ENCODE measurements around the gene SLC25A21.

Gene SLC25A21

DNA sequence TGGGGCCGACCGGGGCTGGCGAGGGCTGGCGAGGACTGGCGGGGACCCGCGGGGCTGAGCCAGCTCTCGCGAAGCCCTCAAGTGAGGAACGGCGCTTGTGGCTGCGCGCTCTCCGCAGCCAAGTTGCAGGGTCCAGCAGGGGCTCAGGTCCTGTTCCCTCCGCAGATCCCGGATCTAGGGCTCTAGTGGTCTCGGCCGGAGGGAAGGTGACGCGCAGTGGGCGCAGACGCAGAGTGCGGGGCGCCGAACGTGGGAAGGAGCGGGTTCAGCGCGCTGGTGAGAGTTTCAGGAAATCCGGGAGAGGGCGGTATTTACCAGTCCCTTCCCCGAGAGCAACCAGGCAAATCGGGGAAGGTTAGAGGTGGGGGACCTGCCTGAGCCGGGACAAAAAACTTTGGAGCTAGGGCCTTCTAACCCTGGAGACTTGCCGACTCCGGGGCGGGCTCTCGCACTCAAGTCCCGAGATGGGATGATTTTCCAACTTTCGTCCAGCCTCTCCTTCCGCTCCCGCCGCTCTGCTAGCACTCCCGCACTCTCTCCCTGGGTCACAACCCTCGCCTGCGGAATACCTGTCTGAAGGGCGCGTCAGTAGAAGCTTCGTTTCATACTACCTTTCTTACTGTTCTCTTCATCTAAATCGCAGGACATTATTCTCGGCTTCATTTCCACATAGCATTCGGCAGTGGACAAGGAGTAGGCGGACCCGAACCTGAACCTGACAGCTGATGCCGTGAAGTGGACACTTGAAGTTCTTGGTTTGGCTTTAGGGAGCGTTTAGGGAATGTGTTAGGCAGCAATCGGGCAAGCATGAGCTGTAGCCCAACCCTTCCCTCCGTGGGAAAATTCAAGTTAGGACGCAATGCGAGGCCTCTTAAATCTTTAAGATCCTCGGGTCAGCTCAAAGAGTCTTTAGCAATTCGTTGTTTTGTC, 524.3 kb downstream of the SLC25A21 start:
- peaks cover 0 to 5% (median 0%) of the 10 kb centered on the region in 5 experiments for H3K9me3 ChIP-seq (ENCODE audit: control extremely low read depth in 1 of 5, control insufficient read depth in 4 of 5, insufficient read depth in 2 of 5, low read depth in 1 of 5, low read length in 4 of 5)
- POLR2A ChIA-PET, result interaction anchor here (0.6 kb wide), 1 partner anchor 51 kb away, joined by 4 read pairs; no protein-coding TSS in a partner anchor
- peaks cover 0 to 18% (median 10%) of the 10 kb centered on the region in 4 experiments for H3K4me1 ChIP-seq (ENCODE audit: control extremely low read depth in 1 of 4, control insufficient read depth in 4 of 4, insufficient read depth in 4 of 4, low read length in 3 of 4)
- H3K27me3 ChIP-seq (replicated peaks in 2 of 5; ENCODE audit: control insufficient read depth in 4 of 5, insufficient read depth in 5 of 5, low read length in 4 of 5), result peaks cover 28 to 98% (median 77%) of the 10 kb centered on the region in 5 experiments
- H3K36me3 ChIP-seq (ENCODE audit: control insufficient read depth in 4 of 4, insufficient read depth in 4 of 4, low read length in 3 of 4), result no peaks in the 10 kb centered on the region
- 3% methylated on average over 48 of the region's 62 CpGs for WGBS (ENCODE audit: insufficient coverage)
- DNase-seq, result peak in 1 of 3 donors; percentile 33
- H3K27ac ChIP-seq (ENCODE audit: insufficient read depth in 1 of 2, low read depth in 1 of 2, low read length in 2 of 2, poor library complexity in 1 of 2, severe bottlenecking in 2 of 2), result no peak overlapping the region
- CTCF ChIA-PET, result interaction anchor here (1.0 to 1.6 kb wide), 4 partner anchors 8 to 502 kb away, joined by 3 to 4 read pairs (median 3); no protein-coding TSS in a partner anchor
- H3K4me3 ChIP-seq (ENCODE audit: control insufficient read depth in 1 of 7, extremely low read depth in 1 of 7, insufficient read depth in 4 of 7, low read depth in 2 of 7, low read length in 6 of 7), result peak overlapping the region in 4 of 7 experiments; percentile 21 to 58 (median 54)

- Histone ChIP-seq H3K27me3 (replicated peaks in 2 of 5; ENCODE audit: control insufficient read depth in 4 of 5, insufficient read depth in 5 of 5, low read length in 4 of 5) (peaks cover 24 to 94% (median 75%) of the 10 kb centered on the region in 5 experiments), H3K36me3 (ENCODE audit: control insufficient read depth in 4 of 4, insufficient read depth in 4 of 4, low read length in 3 of 4) (no peaks in the 10 kb centered on the region), H3K27ac (ENCODE audit: insufficient read depth in 1 of 2, low read depth in 1 of 2, low read length in 2 of 2, poor library complexity in 1 of 2, severe bottlenecking in 2 of 2) (no peak overlapping the region), H3K4me1 (ENCODE audit: control extremely low read depth in 1 of 4, control insufficient read depth in 4 of 4, insufficient read depth in 4 of 4, low read length in 3 of 4) (peaks cover 0 to 18% (median 10%) of the 10 kb centered on the region in 4 experiments), H3K9me3 (ENCODE audit: control extremely low read depth in 1 of 5, control insufficient read depth in 4 of 5, insufficient read depth in 2 of 5, low read depth in 1 of 5, low read length in 4 of 5) (peaks cover 0 to 5% (median 0%) of the 10 kb centered on the region in 5 experiments), H3K4me3 (ENCODE audit: control insufficient read depth in 1 of 7, extremely low read depth in 1 of 7, insufficient read depth in 4 of 7, low read depth in 2 of 7, low read length in 6 of 7) (peak overlapping the region in 3 of 7 experiments; percentile 51 to 58 (median 56))
- no peak for DNase-seq
- WGBS (ENCODE audit: insufficient coverage), result 1% methylated on average over 33 of the region's 34 CpGs
- POLR2A ChIA-PET, result interaction anchor here (0.6 kb wide), 1 partner anchor 51 kb away, joined by 4 read pairs; no protein-coding TSS in a partner anchor
- CTCF ChIA-PET, result interaction anchor here (1.0 to 1.6 kb wide), 2 partner anchors 9 to 12 kb away, joined by 3 to 4 read pairs; no protein-coding TSS in a partner anchor
Measured at GRCh38 chr14:36647417-36647823, 525.0 kb downstream of the SLC25A21 start.

GRCh38 chr14:36646664-36647416, 525.6 kb downstream of the SLC25A21 start:
- Histone ChIP-seq H3K4me1 (ENCODE audit: control extremely low read depth in 1 of 4, control insufficient read depth in 4 of 4, insufficient read depth in 4 of 4, low read length in 3 of 4) (peaks cover 0 to 18% (median 10%) of the 10 kb centered on the region in 4 experiments), H3K4me3 (ENCODE audit: control insufficient read depth in 1 of 7, extremely low read depth in 1 of 7, insufficient read depth in 4 of 7, low read depth in 2 of 7, low read length in 6 of 7) (peak overlapping the region in 1 of 7 experiments; percentile 20), H3K9me3 (ENCODE audit: control extremely low read depth in 1 of 5, control insufficient read depth in 4 of 5, insufficient read depth in 2 of 5, low read depth in 1 of 5, low read length in 4 of 5) (peaks cover 0 to 5% (median 0%) of the 10 kb centered on the region in 5 experiments), H3K36me3 (ENCODE audit: control insufficient read depth in 4 of 4, insufficient read depth in 4 of 4, low read length in 3 of 4) (no peaks in the 10 kb centered on the region), H3K27ac (ENCODE audit: insufficient read depth in 1 of 2, low read depth in 1 of 2, low read length in 2 of 2, poor library complexity in 1 of 2, severe bottlenecking in 2 of 2) (no peak overlapping the region), H3K27me3 (replicated peaks in 2 of 5; ENCODE audit: control insufficient read depth in 4 of 5, insufficient read depth in 5 of 5, low read length in 4 of 5) (peaks cover 26 to 94% (median 72%) of the 10 kb centered on the region in 5 experiments)
- peak in 1 of 3 donors; percentile 11 for DNase-seq
- CTCF ChIA-PET, result interaction anchor here (1.1 to 1.6 kb wide), 2 partner anchors 12 to 507 kb away, joined by 3 to 4 read pairs; no protein-coding TSS in a partner anchor
- WGBS (ENCODE audit: insufficient coverage), result 2% methylated on average over 46 of the region's 55 CpGs
- POLR2A ChIA-PET, result interaction anchor here (0.6 kb wide), 1 partner anchor 50 kb away, joined by 4 read pairs; no protein-coding TSS in a partner anchor

GRCh38 chr14:36633580-36633979, 538.8 kb downstream of the SLC25A21 start:
- no CpG with 5 or more reads among the region's 3 CpGs for WGBS (ENCODE audit: insufficient coverage)
- Histone ChIP-seq H3K4me3 (ENCODE audit: control insufficient read depth in 1 of 7, extremely low read depth in 1 of 7, insufficient read depth in 4 of 7, low read depth in 2 of 7, low read length in 6 of 7) (no peak overlapping the region), H3K36me3 (ENCODE audit: control insufficient read depth in 4 of 4, insufficient read depth in 4 of 4, low read length in 3 of 4) (no peaks in the 10 kb centered on the region), H3K4me1 (ENCODE audit: control extremely low read depth in 1 of 4, control insufficient read depth in 4 of 4, insufficient read depth in 4 of 4, low read length in 3 of 4) (no peaks in the 10 kb centered on the region), H3K27me3 (replicated peaks in 2 of 5; ENCODE audit: control insufficient read depth in 4 of 5, insufficient read depth in 5 of 5, low read length in 4 of 5) (peaks cover 0 to 32% (median 6%) of the 10 kb centered on the region in 5 experiments), H3K9me3 (ENCODE audit: control extremely low read depth in 1 of 5, control insufficient read depth in 4 of 5, insufficient read depth in 2 of 5, low read depth in 1 of 5, low read length in 4 of 5) (peaks cover 0 to 1% (median 0%) of the 10 kb centered on the region in 5 experiments), H3K27ac (ENCODE audit: insufficient read depth in 1 of 2, low read depth in 1 of 2, low read length in 2 of 2, poor library complexity in 1 of 2, severe bottlenecking in 2 of 2) (no peak overlapping the region)
- ChIA-PET CTCF (no interaction called here), POLR2A (no interaction called here)
- DNase-seq, result no peak

Measured in common myeloid progenitor, CD34-positive (primary cell).